Stomach (tissue), 9 donors: ENCODE measurements around the gene LACTBL1. TPM values are rescaled to one million over a fixed set of nuclear protein-coding genes. Genes with fewer than 3 reads are reported as not detected.

Source experiments
- DNase-seq, 2 donors: peaks; one replicate each; pipeline versions ENCODE4 v3.0.0 to v3.0.0-alpha.2; 2013 to 2019
- H3K27ac ChIP-seq, 5 donors: fragments of 200-600 bp in 4 of 5; sonication (generic) in 4 of 5; one replicate each; pipeline ENCODE4 v1.5.1; 2013 to 2019; ENCODE audit warnings: mild to moderate bottlenecking in 1 of 5, moderate library complexity in 1 of 5
- H3K27me3 ChIP-seq, 3 donors: fragments of 200-600 bp; sonication (generic); one replicate each; pipeline ENCODE4 v1.5.1; 2017 to 2019; ENCODE audit warnings: mixed run types in 1 of 3
- H3K36me3 ChIP-seq, 4 donors: fragments of 200-600 bp; sonication (generic); 1 replicate in 3 of 4; 2 replicates in 1 of 4; pipeline ENCODE4 v1.5.1; 2016 to 2019
- H3K4me1 ChIP-seq, 4 donors: fragments of 200-600 bp; sonication (generic); one replicate each; pipeline ENCODE4 v1.5.1; 2016 to 2019
- H3K4me3 ChIP-seq, 4 donors: fragments of 200-600 bp; sonication (generic) in 3 of 4; one replicate each; pipeline ENCODE4 v1.5.1; 2016 to 2019; ENCODE audit warnings: mild to moderate bottlenecking in 1 of 4
- H3K9me3 ChIP-seq, 4 donors: fragments of 200-600 bp; sonication (generic); one replicate each; pipeline ENCODE4 v1.5.1; 2016 to 2019
- EP300 ChIP-seq: sonication (generic); formaldehyde crosslinking; IDR thresholded peaks from one replicate; pipeline ENCODE4 v1.6.1; 2017; ENCODE audit warnings: antibody characterized with exemption
- POLR2A ChIP-seq, 4 donors: fragments of 450-650 bp; IDR thresholded peaks; one replicate each; pipeline ENCODE4 v1.6.1; 2016; ENCODE audit warnings: antibody characterized with exemption in 4 of 4, control low read depth in 2 of 4, mild to moderate bottlenecking in 1 of 4, moderate library complexity in 1 of 4
- POLR2AphosphoS5 ChIP-seq, 3 donors: sonication (generic); formaldehyde crosslinking; IDR thresholded peaks; one replicate each; pipeline ENCODE4 v1.6.1; 2016; ENCODE audit warnings: antibody characterized with exemption in 3 of 3
- WGBS, 5 donors: extraction: QIAGEN DNeasy Blood & Tissue Kit in 3 of 5; methylation state at CpG; one replicate each; pipeline versions ENCODE4 v1.1.5 to v1.1.7; 2013 to 2018; 5-methylcytosine and 5-hydroxymethylcytosine counted together
- intact Hi-C: fragments of 100-400 bp; cut with DNase I; formaldehyde crosslinking; loops from one replicate; pipeline ENCODE4 v1.15.1; 2023; ENCODE audit warnings: low total_unique reads
- polyA plus RNA-seq, 3 donors: library from polyadenylated mRNA; stranded (reverse); fragments of 200-250 nt; gene quantifications; one replicate each; pipeline ENCODE4 v1.2.3, GENCODE V29; 2013
- total RNA-seq, 5 donors: library from RNA; depleted of rRNA; stranded (reverse); fragments of >200 nt; gene quantifications; one replicate each; pipeline versions ENCODE4 v1.1.0 to v1.2.3, GENCODE V29; 2014 to 2016
- TF ChIP-seq, protein P1 (sequence below), 7 experiments: fragments of 450-650 bp in 4 of 7; fragments of 200-600 bp in 3 of 7; sonication (generic) in 3 of 7; IDR thresholded peaks; one replicate each; pipeline ENCODE4 v1.5.1; 2016 to 2019; ENCODE audit warnings: antibody characterized with exemption in 7 of 7, control low read depth in 2 of 7, mild to moderate bottlenecking in 1 of 7
- donor health status: healthy with polysubstance abuse.
- donor health status: Bipolar disorder and iron deficiency.
- donor health status: healthy.

LACTBL1 gene
- total and polyA plus RNA-seq, 8 donors: not detected

DNA sequence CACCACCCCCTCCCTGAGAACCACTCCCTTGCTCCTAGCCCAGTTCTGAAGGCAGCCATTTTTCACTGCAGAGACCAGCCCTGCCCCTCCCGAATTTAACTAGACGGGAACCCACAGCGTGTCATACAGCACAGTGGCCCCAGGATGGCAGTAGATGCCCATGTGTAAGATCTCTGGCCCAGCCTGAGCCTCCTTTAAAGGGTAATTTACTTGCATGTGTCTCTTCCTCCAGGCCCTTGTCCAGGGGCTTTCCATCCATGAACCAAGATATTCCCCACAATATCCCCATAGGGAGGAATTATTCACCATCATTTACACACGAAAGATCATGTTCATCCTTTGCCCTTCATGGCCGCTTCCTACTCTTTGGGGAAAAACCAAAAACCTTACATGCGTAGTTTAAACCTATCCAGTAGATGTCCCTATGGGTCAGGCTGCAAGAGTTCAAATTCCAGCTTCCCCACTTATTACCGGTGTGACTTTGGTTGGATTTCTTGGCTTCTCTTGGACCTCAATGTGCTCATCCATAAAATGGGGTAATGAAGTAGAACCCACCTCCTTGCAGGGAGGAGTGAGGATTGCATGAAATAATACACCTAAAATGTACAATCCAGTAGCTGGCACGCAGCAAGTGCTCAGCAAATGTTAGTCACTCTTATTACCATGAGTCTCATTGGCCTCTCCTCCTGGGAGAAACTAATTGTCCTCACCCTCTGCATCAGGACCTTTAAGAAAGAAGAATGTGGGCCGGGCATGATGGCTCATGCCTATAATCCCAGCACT is 4.0 kb upstream of the LACTBL1 start:
- intact Hi-C loops: no loop called here
- 33 to 47% (median 36%) methylated on average over 8 to 9 of the region's 9 CpGs for WGBS, 5 donors

DNA sequence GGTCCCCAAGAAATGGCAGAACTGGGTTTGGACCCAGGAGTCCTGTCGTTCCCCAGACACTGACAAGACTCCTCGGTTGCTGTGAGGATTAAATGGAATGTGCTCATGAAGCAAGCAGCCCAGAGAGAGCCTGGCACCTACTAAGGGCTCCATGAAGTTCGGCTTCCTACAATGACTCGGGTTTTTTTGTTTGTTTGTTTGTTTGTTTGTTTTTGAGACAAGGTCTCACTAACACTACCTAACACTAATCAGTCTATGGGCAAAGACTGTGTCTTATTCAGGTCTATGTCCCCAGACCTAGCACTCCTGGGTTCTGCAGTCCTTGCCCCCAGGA is 3.4 kb upstream of the LACTBL1 start:
- 48 to 54% (median 51%) methylated on average over 4 of the region's 4 CpGs for WGBS, 5 donors
- no peaks in the 10 kb centered on the region for H3K9me3 ChIP-seq
- H3K4me3 ChIP-seq: no peak overlapping the region
- no peak for TF ChIP-seq POLR2A (IDR thresholded peaks at IDR 0.05)
- TF ChIP-seq EP300: no peak
- TF ChIP-seq, protein P1, sequence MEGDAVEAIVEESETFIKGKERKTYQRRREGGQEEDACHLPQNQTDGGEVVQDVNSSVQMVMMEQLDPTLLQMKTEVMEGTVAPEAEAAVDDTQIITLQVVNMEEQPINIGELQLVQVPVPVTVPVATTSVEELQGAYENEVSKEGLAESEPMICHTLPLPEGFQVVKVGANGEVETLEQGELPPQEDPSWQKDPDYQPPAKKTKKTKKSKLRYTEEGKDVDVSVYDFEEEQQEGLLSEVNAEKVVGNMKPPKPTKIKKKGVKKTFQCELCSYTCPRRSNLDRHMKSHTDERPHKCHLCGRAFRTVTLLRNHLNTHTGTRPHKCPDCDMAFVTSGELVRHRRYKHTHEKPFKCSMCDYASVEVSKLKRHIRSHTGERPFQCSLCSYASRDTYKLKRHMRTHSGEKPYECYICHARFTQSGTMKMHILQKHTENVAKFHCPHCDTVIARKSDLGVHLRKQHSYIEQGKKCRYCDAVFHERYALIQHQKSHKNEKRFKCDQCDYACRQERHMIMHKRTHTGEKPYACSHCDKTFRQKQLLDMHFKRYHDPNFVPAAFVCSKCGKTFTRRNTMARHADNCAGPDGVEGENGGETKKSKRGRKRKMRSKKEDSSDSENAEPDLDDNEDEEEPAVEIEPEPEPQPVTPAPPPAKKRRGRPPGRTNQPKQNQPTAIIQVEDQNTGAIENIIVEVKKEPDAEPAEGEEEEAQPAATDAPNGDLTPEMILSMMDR (IDR thresholded peaks at IDR 0.05): no peak
- TF ChIP-seq POLR2AphosphoS5 (IDR thresholded peaks at IDR 0.05): no peak
- no peaks in the 10 kb centered on the region for H3K36me3 ChIP-seq
- intact Hi-C loops: no loop called here
- DNase-seq: no peak
- H3K4me1 ChIP-seq: no peaks in the 10 kb centered on the region
- no peak overlapping the region for H3K27ac ChIP-seq
- peaks cover 0 to 52% (median 15%) of the 10 kb centered on the region in 3 donors for H3K27me3 ChIP-seq

More for the DNA sequence above, 4.0 kb upstream of the LACTBL1 start:
- Histone ChIP-seq H3K4me3 (no peak overlapping the region), H3K4me1 (no peaks in the 10 kb centered on the region), H3K27me3 (peaks cover 0 to 47% (median 9%) of the 10 kb centered on the region in 3 donors), H3K36me3 (no peaks in the 10 kb centered on the region), H3K27ac (no peak overlapping the region), H3K9me3 (no peaks in the 10 kb centered on the region)
- TF ChIP-seq, protein P1 (IDR thresholded peaks at IDR 0.05): peak in 5 of 7 experiments; percentile 51 to 69 (median 61)
- TF ChIP-seq POLR2A (IDR thresholded peaks at IDR 0.05): no peak
- peak; percentile 61 to 89 for DNase-seq

DNA sequence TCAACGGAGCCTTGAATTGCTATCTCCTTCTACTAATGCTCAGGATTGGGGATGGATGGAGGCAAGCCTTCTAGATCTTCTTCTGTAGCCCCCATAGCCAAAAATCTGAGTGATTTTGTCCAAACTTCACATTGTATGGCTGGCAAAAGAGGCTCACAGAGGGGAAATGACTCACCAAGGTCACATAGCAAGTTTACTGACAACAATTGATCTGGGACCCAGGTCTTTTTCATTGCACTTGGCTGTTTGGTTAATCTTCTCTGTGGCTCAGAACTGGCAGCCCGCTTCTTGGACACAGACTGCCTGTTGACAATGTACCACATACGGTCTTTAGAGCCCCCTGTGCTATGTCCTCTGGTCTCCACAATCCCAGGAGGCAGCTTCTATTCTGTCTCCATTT is 3.0 kb upstream of the LACTBL1 start:
- Histone ChIP-seq H3K27ac (no peak overlapping the region), H3K9me3 (no peaks in the 10 kb centered on the region), H3K36me3 (no peaks in the 10 kb centered on the region), H3K4me3 (no peak overlapping the region), H3K27me3 (peaks cover 0 to 56% (median 18%) of the 10 kb centered on the region in 3 donors), H3K4me1 (no peaks in the 10 kb centered on the region)
- no peak for DNase-seq
- TF ChIP-seq, protein P1 (IDR thresholded peaks at IDR 0.05): no peak
- TF ChIP-seq EP300 (no peak), POLR2A (IDR thresholded peaks at IDR 0.05) (no peak), POLR2AphosphoS5 (IDR thresholded peaks at IDR 0.05) (no peak)
- intact Hi-C loops: no loop called here
- WGBS, 5 donors: 66 to 71% (median 69%) methylated on average over 3 of the region's 3 CpGs

DNA sequence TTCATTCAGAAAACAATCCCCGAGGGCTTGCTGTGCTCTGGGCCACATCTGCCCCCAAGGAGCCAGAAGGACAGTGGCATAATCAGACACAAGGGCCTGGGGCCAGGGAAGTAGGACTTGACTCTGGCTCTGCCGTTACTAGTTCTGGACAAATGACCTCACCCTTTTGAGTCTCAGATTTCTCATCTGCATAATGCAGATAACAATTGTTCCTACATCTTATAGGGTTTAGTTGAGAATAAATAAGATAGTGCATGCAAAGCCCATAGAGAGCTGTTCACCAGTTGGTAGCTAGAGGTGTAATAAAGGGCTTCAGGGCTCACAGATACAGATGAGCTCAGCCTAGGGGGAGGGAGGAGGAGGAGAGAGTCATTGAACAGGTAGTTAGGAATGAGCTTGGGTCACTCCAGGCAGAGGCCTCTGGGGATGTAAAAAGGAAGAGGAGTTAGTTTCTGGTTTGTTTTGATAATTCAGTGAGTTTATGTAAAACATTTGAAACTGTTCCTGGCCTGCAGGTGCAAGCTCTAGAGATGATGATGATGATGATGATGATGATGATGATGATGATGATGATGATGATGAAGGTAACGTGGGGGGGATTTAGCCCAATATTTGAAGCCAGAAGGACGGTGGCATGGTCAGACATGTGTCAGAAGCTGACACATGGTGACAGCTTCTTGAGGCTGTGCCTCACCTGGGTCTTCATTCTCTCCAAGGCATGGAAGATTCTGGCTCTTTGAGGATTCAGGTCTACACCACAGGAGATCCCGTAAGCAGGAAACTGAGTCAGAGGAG is 858 bp downstream of the LACTBL1 start:
- Histone ChIP-seq H3K4me3 (no peak overlapping the region), H3K9me3 (peaks cover 0 to 3% (median under 1%) of the 10 kb centered on the region in 4 donors), H3K27ac (no peak overlapping the region), H3K36me3 (no peaks in the 10 kb centered on the region), H3K4me1 (peaks cover 0 to 12% (median 3%) of the 10 kb centered on the region in 4 donors), H3K27me3 (peaks cover 0 to 69% (median 22%) of the 10 kb centered on the region in 3 donors)
- intact Hi-C loops: no loop called here
- DNase-seq: no peak
- 49 to 67% (median 58%) methylated on average over 5 of the region's 5 CpGs for WGBS, 5 donors
- TF ChIP-seq EP300 (no peak), POLR2A (IDR thresholded peaks at IDR 0.05) (no peak), POLR2AphosphoS5 (IDR thresholded peaks at IDR 0.05) (no peak)
- TF ChIP-seq, protein P1 (IDR thresholded peaks at IDR 0.05): no peak
